Central memory CD8-positive, alpha-beta T cell (primary cell): ENCODE data around the gene C1orf210.

Experiments used
- ATAC-seq: fragments of 150-1000 bp; cut with Tn5 transposase; replicated peaks from 2 replicates; pipeline ENCODE4 v1.10.0; 2022; ENCODE audit warnings: mild to moderate bottlenecking, moderate FRiP score, moderate number of reproducible peaks; ENCODE audit not compliant: poor library complexity, severe bottlenecking; ENCODE audit errors: extremely low read depth
- DNase-seq, 2 donors: peaks; one replicate each; pipeline ENCODE4 v3.0.0; 2021; ENCODE audit warnings: low spot score in 2 of 2
- H3K27ac Mint-ChIP-seq: one replicate; pipeline ENCODE4 v1.8.0; 2022; ENCODE audit warnings: low read depth, mild to moderate bottlenecking, moderate library complexity, mixed read lengths
- H3K27me3 Mint-ChIP-seq: one replicate; pipeline ENCODE4 v1.8.0; 2022; ENCODE audit warnings: mixed read lengths
- H3K36me3 Mint-ChIP-seq: one replicate; pipeline ENCODE4 v1.8.0; 2022; ENCODE audit warnings: mild to moderate bottlenecking, moderate library complexity, mixed read lengths; ENCODE audit not compliant: insufficient read depth
- H3K4me1 Mint-ChIP-seq: one replicate; pipeline ENCODE4 v1.8.0; 2022; ENCODE audit warnings: mixed read lengths
- H3K4me3 Mint-ChIP-seq: one replicate; pipeline ENCODE4 v1.8.0; 2022; ENCODE audit warnings: mild to moderate bottlenecking, moderate library complexity, mixed read lengths
- H3K9me3 Mint-ChIP-seq: one replicate; pipeline ENCODE4 v1.8.0; 2022; ENCODE audit warnings: mixed read lengths

Gene C1orf210

GRCh38 chr1:43307458-43308158 is 22.2 kb upstream of the C1orf210 start:
- ATAC-seq, result no peak
- Mint-ChIP-seq H3K27ac (no peak overlapping the region), H3K4me1 (no peaks in the 10 kb centered on the region), H3K36me3 (peaks cover 3% of the 10 kb centered on the region), H3K27me3 (peaks cover 43% of the 10 kb centered on the region), H3K9me3 (no peaks in the 10 kb centered on the region), H3K4me3 (no peak overlapping the region)
- DNase-seq, result no peak

- Mint-ChIP-seq H3K9me3 (no peaks in the 10 kb centered on the region), H3K27me3 (peaks cover 50% of the 10 kb centered on the region), H3K4me3 (no peak overlapping the region), H3K36me3 (peaks cover 3% of the 10 kb centered on the region), H3K4me1 (no peaks in the 10 kb centered on the region), H3K27ac (no peak overlapping the region)
- ATAC-seq (no peak), DNase-seq (no peak)
Observed at GRCh38 chr1:43306688-43307457, 21.5 kb upstream of the C1orf210 start.

- Mint-ChIP-seq H3K4me3 (no peak overlapping the region), H3K27me3 (peaks cover 52% of the 10 kb centered on the region), H3K27ac (no peak overlapping the region), H3K9me3 (no peaks in the 10 kb centered on the region), H3K4me1 (no peaks in the 10 kb centered on the region), H3K36me3 (peaks cover 3% of the 10 kb centered on the region)
- no peak for DNase-seq
- no peak for ATAC-seq
Observed at GRCh38 chr1:43305926-43306687, 20.7 kb upstream of the C1orf210 start.

GRCh38 chr1:43305461-43305860 is 20.1 kb upstream of the C1orf210 start:
- Mint-ChIP-seq H3K4me3 (no peak overlapping the region), H3K36me3 (peaks cover 3% of the 10 kb centered on the region), H3K27ac (no peak overlapping the region), H3K27me3 (peaks cover 52% of the 10 kb centered on the region), H3K4me1 (no peaks in the 10 kb centered on the region), H3K9me3 (no peaks in the 10 kb centered on the region)
- no peak for ATAC-seq
- DNase-seq, result no peak

- Mint-ChIP-seq H3K27ac (no peak overlapping the region), H3K9me3 (no peaks in the 10 kb centered on the region), H3K4me3 (no peak overlapping the region), H3K4me1 (no peaks in the 10 kb centered on the region), H3K36me3 (peaks cover 3% of the 10 kb centered on the region), H3K27me3 (peaks cover 52% of the 10 kb centered on the region)
- ATAC-seq, result no peak
- no peak for DNase-seq
Observed at GRCh38 chr1:43304771-43305300, 19.5 kb upstream of the C1orf210 start.

- H3K9me3 Mint-ChIP-seq, result no peaks in the 10 kb centered on the region
- no peak overlapping the region for H3K27ac Mint-ChIP-seq
- DNase-seq (no peak), ATAC-seq (no peak)
- no peak overlapping the region for H3K4me3 Mint-ChIP-seq
- peaks cover 3% of the 10 kb centered on the region for H3K36me3 Mint-ChIP-seq
- no peaks in the 10 kb centered on the region for H3K4me1 Mint-ChIP-seq
- peaks cover 52% of the 10 kb centered on the region for H3K27me3 Mint-ChIP-seq
Observed at GRCh38 chr1:43304314-43304681, 18.9 kb upstream of the C1orf210 start.

- DNase-seq, result no peak
- no peak for ATAC-seq
- Mint-ChIP-seq H3K36me3 (peaks cover 3% of the 10 kb centered on the region), H3K4me1 (no peaks in the 10 kb centered on the region), H3K4me3 (no peak overlapping the region), H3K9me3 (no peaks in the 10 kb centered on the region), H3K27me3 (peaks cover 50% of the 10 kb centered on the region), H3K27ac (no peak overlapping the region)
Observed at GRCh38 chr1:43303471-43304313, 18.3 kb upstream of the C1orf210 start.

- Mint-ChIP-seq H3K27ac (no peak overlapping the region), H3K9me3 (no peaks in the 10 kb centered on the region), H3K4me3 (no peak overlapping the region), H3K27me3 (peaks cover 42% of the 10 kb centered on the region), H3K36me3 (peaks cover 1% of the 10 kb centered on the region), H3K4me1 (no peaks in the 10 kb centered on the region)
- ATAC-seq (no peak), DNase-seq (no peak)
Observed at GRCh38 chr1:43302721-43303470, 17.5 kb upstream of the C1orf210 start.

GRCh38 chr1:43302201-43302600 is 16.8 kb upstream of the C1orf210 start:
- H3K36me3 Mint-ChIP-seq, result no peaks in the 10 kb centered on the region
- H3K9me3 Mint-ChIP-seq, result no peaks in the 10 kb centered on the region
- no peak overlapping the region for H3K27ac Mint-ChIP-seq
- no peak for ATAC-seq
- no peak for DNase-seq
- peaks cover 35% of the 10 kb centered on the region for H3K27me3 Mint-ChIP-seq
- no peaks in the 10 kb centered on the region for H3K4me1 Mint-ChIP-seq
- no peak overlapping the region for H3K4me3 Mint-ChIP-seq

- ATAC-seq, result no peak
- Mint-ChIP-seq H3K4me1 (no peaks in the 10 kb centered on the region), H3K27me3 (peaks cover 23% of the 10 kb centered on the region), H3K9me3 (no peaks in the 10 kb centered on the region), H3K4me3 (no peak within 1 kb of the TSS), H3K36me3 (no peaks in the 10 kb centered on the region), H3K27ac (no peak within 1 kb of the TSS)
- no peak for DNase-seq
Observed at GRCh38 chr1:43300378-43301094, 15.2 kb upstream of the C1orf210 start, which contains the start of gene TIE1. TSS of gene TIE1 (plus strand) at chr1:43300982. CDS start at chr1:43301072, 90 bp downstream.

- Mint-ChIP-seq H3K9me3 (no peaks in the 10 kb centered on the region), H3K27me3 (peaks cover 14% of the 10 kb centered on the region), H3K36me3 (no peaks in the 10 kb centered on the region), H3K27ac (no peak overlapping the region), H3K4me1 (no peaks in the 10 kb centered on the region), H3K4me3 (no peak overlapping the region)
- no peak for DNase-seq
- ATAC-seq, result no peak
Observed at GRCh38 chr1:43299101-43299500, 13.7 kb upstream of the C1orf210 start.
